GM18507 (cell line): ENCODE results near the gene CARS2.
"Not testable (repeated sequence)": the region's sequence is repeated elsewhere in the genome, so short reads cannot be mapped to it uniquely, and the experiment has no call there.

ENCODE experiments used
- DNase-seq: peaks from one replicate; pipeline ENCODE4 v3.0.0; 2011; ENCODE audit warnings: low read depth; ENCODE audit not compliant: insufficient read length; ENCODE audit errors: extremely low spot score
- FAIRE-seq: peaks from 2 replicates; lab custom pipeline; 2011; peaks lifted over from hg19 to GRCh38; lab: Jason Lieb, UNC

Gene CARS2

DNA sequence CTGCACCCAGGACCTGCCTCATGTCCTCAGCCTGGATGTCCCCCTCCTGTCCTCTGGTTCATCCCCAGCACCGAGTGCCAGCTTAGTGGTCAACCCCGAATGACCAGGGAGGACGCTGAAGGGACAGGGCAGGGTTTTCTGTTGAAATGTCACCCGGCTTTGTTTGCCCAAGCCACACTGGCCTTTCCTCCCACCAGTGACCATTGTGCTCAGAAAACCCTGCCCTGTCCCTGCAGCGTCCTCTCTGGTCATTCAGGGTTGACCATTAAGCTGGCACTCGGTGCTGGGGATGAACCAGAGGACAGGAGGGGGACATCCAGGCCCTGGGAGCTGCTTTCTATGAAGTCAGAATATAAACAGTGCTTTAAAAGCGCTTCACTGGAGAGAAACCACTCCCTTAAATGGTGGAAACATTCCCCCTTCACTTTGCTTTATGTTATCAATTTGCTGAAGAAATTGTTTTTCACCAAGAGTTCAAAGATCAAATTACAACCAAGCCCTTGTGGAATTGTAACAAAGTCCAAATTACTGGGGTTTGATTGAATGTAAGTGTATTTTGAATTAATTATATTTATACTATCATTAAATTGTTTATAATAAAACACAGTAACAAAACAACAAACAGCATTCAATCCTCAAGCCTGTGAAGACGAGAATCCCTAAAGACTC, 21.4 kb downstream of the CARS2 start:
- no peak for FAIRE-seq

DNA sequence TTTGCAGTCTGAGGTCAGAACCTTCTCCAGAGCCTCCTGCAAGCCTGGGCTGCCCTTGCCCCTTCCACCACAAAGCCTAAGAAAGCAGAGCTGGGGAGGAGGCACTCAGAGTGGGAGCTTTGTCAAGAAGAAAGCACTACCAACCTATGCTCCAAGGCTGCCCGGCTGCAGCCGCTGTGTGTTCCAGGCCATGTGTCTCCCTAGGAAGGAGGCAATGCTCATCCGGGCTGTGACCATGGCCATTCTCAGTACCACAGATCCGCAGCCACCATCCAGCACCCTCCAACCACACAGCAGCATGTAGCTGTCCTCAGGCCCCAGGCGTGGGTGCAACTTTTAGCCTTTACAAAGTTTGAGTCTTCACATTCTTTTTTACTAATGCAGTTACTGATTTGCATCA, 22.0 kb downstream of the CARS2 start:
- FAIRE-seq = no peak
- DNase-seq = no peak

More for the DNA sequence above, 21.4 kb downstream of the CARS2 start:
- no peak for DNase-seq

DNA sequence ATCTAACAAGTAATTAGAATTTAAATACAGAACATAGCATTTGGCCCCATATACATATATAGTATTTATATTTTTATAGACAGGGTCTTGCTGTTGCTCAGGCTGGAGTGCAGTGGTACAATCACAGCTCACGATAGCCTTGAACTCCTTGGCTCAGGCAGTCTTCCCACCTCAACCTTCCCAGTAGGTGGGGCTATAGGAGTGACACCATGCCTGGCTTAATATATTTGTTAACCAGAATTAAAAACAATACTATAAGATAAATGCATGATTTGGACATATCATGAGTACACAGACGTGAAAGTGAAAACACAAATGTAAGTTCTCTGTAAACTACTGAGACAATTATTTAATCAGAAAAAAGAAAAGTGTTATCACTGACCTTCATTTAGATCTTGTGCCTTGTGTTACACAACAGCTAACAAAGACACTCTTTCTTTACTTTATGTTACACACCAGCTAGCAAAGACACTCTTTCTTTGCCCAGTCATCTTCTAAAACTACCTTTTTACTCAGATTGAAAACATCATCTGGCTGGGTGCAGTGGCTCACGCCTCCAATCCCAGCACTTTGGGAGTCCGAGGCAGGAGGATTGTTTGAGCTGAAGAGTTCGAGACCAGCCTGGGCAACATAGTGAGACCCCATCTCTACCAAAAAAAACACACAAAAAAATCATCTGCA, 22.6 kb downstream of the CARS2 start:
- DNase-seq = no peak
- no peak for FAIRE-seq

DNA sequence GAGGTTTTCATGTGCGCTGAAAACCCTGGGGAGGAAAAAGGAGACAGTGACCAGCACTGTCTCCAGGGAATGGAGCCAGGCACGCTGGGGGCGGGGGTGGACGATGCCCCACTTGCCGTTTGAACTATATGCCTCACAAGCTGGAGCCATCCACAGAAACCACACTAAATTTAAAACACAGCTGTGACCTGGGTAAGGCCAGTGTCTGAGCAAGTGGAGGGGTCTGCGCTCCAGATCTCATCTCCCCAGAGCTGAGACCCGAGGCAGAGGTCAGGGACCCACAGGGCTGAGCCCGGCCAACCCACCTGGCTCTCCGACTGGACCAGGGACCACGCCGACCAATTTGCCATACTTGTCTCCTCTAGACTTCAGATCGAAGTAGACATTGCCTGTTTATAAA, 23.2 kb downstream of the CARS2 start:
- DNase-seq = no peak
- FAIRE-seq = no peak

DNA sequence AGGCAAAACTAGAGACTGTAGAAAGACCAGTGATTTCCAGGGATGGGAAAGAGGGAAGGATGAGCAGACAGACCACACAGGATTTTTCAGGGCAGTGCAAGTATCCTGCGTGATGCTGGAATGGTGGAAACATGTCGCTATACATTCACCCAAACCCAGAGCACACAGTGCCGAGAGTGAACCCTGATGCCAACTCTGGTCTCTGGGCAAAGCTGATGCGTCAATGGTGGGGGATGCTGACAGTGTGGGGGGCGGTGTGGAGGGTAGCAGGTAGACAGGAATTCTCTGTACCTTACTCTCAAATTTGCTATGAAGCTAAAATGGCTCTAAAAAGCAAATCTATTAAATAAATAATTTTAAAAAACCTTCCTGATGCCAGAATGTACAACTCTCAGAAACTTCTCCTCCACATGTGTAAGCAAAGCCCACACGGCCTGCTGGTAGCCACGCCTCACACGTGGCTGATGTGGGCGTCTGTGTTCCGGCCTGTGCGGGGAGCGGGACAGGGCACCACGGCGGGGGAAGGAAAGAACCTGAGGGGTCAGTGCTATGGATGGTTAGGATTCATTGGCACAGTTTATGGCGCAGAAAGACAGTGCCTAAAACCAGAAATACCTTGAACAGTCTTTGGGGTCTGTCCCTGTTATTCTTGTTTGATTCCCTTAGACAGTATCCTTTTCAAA, 23.9 kb downstream of the CARS2 start:
- DNase-seq = no peak
- FAIRE-seq = no peak

DNA sequence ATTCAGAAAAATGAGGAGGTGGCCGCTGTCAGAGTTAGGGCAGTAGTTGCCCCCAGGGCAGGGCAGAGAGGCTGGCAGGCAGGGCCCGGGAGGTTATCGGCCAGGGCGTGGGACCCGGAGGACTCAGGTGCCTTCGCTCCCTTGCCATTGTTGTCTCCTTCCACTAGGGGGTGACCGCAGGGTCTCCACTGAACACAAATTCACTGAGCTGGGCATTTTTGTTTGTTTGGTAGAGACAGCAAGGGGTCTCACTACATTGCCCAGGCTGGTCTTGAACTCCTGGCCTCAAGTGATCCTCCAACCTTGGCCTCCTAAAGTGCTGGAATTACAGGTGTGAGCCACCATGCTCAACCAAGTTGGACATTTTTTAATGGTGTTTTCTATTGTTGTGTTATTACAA, 25.1 kb downstream of the CARS2 start:
- DNase-seq (no peak), FAIRE-seq (peak; percentile 26)

DNA sequence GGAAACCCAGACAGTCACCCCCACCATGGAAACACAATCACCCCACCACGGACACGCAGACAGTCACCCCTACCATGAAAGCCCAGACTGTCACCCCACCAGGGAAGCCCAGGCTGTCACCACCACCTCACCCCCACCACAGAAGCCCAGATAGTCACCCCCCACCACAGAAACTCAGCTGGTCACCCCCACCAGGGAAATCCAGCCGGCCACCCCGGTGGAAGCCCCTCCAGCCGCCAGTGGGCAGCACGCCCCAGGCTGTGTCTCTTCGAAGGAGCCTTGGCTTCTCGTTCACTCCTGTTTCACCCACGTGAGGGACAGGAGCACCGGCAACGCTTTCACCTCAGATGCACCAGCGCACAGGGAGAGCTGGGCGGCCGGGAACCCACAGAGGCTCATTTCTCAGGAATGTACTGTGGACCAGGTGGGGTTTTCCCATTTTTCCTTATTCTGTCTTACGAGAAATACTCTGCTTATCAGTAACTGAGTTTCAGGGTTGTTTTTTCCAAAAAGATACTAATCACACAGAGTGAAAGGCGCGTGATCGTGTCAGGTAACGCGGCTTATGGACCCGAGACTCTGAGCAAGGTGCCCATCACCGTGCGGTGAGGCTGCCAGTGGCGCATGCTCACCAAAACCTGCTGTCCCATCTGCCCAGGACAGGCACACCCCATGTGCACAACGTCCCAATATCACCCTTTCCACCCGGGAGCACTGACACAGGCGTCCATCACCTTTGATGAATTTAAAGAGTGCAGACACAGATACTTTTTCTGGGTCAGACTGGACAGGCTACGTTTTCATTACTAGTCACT, 28.0 kb downstream of the CARS2 start:
- no peak for DNase-seq
- no peak for FAIRE-seq

- FAIRE-seq (peak; percentile 94), DNase-seq (peak; percentile 44)
Observed at GRCh38 chr13:110676595-110677587, 29.0 kb downstream of the CARS2 start.

DNA sequence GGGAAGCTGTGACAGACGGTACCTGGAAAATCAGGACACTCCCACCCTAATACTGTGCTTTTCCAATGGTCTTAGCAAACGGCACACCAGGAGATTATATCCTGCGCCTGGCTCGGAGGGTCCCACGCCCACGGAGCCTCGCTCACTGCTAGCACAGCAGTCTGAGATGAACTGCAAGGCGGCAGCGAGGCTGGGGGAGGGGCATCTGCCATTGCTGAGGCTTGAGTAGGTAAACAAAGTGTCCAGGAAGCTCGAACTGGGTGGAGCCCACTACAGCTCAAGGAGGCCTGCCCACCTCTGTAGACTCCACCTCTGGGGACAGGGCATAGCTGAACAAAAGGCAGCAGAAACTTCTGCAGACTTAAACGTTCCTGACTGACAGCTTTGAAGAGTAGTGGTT, 36.1 kb downstream of the CARS2 start:
- FAIRE-seq, DNase-seq: not testable (repeated sequence)

- no peak for DNase-seq
- FAIRE-seq = no peak
Observed at GRCh38 chr13:110669036-110669435, 36.9 kb downstream of the CARS2 start.

GRCh38 chr13:110666255-110666533, 39.7 kb downstream of the CARS2 start:
- no peak for FAIRE-seq
- no peak for DNase-seq

GRCh38 chr13:110665491-110666254, 40.2 kb downstream of the CARS2 start:
- DNase-seq (no peak), FAIRE-seq (no peak)

GRCh38 chr13:110664673-110665072, 41.2 kb downstream of the CARS2 start:
- FAIRE-seq = no peak

DNA sequence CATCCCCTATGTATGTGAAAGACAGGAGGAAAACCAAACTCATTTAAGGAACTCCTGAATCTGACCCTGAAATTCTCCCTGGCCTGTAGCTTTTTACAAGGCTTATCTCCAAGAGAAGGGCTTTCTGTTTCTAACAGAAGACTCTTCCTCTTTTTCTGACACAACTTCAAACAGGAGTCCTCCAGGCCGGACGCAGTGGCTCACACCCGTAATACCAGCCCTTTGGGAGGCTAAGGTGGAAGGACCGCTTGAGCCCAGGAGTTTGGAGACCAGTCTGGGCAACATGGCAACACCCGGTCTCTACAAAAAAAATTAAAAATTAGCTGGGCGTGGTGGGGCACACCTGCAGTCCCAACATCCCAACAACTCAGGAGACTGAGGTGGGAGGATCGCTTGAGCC, 41.9 kb downstream of the CARS2 start:
- no peak for DNase-seq
- no peak for FAIRE-seq

More at GRCh38 chr13:110664673-110665072, 41.2 kb downstream of the CARS2 start:
- DNase-seq = no peak

DNA sequence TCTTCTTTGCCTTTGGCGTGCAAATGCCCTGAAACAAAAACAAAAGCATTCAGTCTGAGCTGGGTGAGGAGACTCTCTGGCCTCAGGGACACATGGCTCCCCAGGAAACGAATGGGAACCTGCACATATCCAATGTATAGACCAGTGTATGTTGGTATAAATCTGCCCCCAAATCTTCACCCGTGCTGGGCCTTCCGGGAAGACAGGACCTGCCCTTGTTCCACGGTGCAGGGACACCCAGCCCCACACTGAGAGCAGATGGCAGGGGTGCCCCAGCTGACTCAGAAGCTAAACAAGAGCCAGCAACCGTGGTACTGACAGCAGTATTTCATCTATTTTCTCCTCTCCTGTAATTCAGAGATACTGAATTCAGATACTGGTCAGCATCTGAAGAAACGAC, 42.4 kb downstream of the CARS2 start:
- DNase-seq (no peak), FAIRE-seq (no peak)

DNA sequence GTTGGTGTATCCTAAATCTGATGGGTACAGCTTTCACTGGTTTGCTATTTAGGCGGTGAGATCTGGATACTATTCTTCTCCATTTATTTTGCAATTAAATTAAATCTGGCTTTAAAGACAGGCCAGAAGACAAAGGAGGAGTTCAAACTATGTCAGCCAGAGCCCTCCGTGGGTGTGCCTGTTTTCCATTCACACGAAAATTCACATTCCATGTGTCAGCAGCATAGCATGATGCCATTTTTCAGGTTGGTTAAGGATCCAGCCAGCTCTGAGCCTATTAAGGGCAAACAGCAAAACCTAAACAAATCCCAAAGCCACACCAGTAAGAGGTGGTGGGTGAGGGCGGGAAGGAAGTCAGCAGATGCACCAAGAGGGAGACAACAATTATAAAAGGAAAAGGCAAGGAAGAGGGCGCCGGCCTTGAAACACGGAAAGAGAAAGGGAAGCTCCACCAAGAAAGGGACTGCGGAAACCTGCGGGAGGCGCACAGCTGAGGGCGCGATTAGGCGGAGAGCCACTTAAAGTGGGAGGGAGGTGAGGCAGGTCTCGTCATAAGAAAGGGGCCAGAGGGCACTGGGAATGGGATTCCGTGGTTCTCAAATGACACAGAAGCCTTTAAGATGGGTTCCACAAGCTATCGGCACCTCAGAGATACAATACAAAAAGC, 43.0 kb downstream of the CARS2 start:
- FAIRE-seq = no peak
- no peak for DNase-seq

GRCh38 chr13:110662091-110662490, 43.8 kb downstream of the CARS2 start:
- DNase-seq = no peak
- no peak for FAIRE-seq

GRCh38 chr13:110661256-110661655, 44.7 kb downstream of the CARS2 start:
- DNase-seq (no peak), FAIRE-seq (no peak)
